ENCODE measurements around the gene NXPH3. TPM values are rescaled to one million over a fixed set of nuclear protein-coding genes. Genes with fewer than 3 reads are reported as not detected.

Gene NXPH3
- total RNA-seq, 1 experiment from 2014 or later, result not detected

GRCh38 chr17:49616601-49617131, 41.0 kb downstream of the NXPH3 start:
- Mint-ChIP-seq H3K4me1 (ENCODE audit: low read depth, unreplicated experiment) (no peaks in the 10 kb centered on the region), H3K27me3 (ENCODE audit: unreplicated experiment) (no peaks in the 10 kb centered on the region), H3K4me3 (ENCODE audit: low read depth, unreplicated experiment) (no peak overlapping the region), H3K9me3 (ENCODE audit: low read depth, unreplicated experiment) (no peaks in the 10 kb centered on the region), H3K27ac (ENCODE audit: unreplicated experiment) (no peak overlapping the region), H3K36me3 (ENCODE audit: insufficient read depth, unreplicated experiment) (peaks cover 13% of the 10 kb centered on the region)
- intact Hi-C loops (cut with micrococcal nuclease; ENCODE audit: unreplicated experiment), result no loop called here
- TF ChIP-seq CTCF (IDR thresholded peaks at IDR 0.05; ENCODE audit: unreplicated experiment), result no peak
- no TSS peak for BruUV-seq (replicated peaks)
- CTCF ChIA-PET, result interaction anchor here (0.5 kb wide), 1 partner anchor 18 kb away, joined by 3 read pairs; no protein-coding TSS in a partner anchor
- DNase-seq, result no peak

- no peak overlapping the region for H3K27ac Mint-ChIP-seq (ENCODE audit: unreplicated experiment)
- no peaks in the 10 kb centered on the region for H3K27me3 Mint-ChIP-seq (ENCODE audit: unreplicated experiment)
- H3K9me3 Mint-ChIP-seq (ENCODE audit: low read depth, unreplicated experiment), result no peaks in the 10 kb centered on the region
- intact Hi-C loops (cut with micrococcal nuclease; ENCODE audit: unreplicated experiment), result no loop called here
- H3K36me3 Mint-ChIP-seq (ENCODE audit: insufficient read depth, unreplicated experiment), result peaks cover 13% of the 10 kb centered on the region
- no peaks in the 10 kb centered on the region for H3K4me1 Mint-ChIP-seq (ENCODE audit: low read depth, unreplicated experiment)
- CTCF ChIA-PET, result interaction anchor here (0.6 to 0.7 kb wide), 2 partner anchors 9 to 17 kb away, joined by 3 to 4 read pairs; no protein-coding TSS in a partner anchor
- no TSS peak for BruUV-seq (replicated peaks)
- no peak overlapping the region for H3K4me3 Mint-ChIP-seq (ENCODE audit: low read depth, unreplicated experiment)
- no peak for TF ChIP-seq CTCF (IDR thresholded peaks at IDR 0.05; ENCODE audit: unreplicated experiment)
- no peak for DNase-seq
Measured at GRCh38 chr17:49618028-49618611, 42.4 kb downstream of the NXPH3 start.

- TF ChIP-seq CTCF (IDR thresholded peaks at IDR 0.05; ENCODE audit: unreplicated experiment), result no peak
- Mint-ChIP-seq H3K4me3 (ENCODE audit: low read depth, unreplicated experiment) (no peak overlapping the region), H3K4me1 (ENCODE audit: low read depth, unreplicated experiment) (no peaks in the 10 kb centered on the region), H3K36me3 (ENCODE audit: insufficient read depth, unreplicated experiment) (peaks cover 7% of the 10 kb centered on the region), H3K9me3 (ENCODE audit: low read depth, unreplicated experiment) (no peaks in the 10 kb centered on the region), H3K27ac (ENCODE audit: unreplicated experiment) (no peak overlapping the region), H3K27me3 (ENCODE audit: unreplicated experiment) (no peaks in the 10 kb centered on the region)
- BruUV-seq (replicated peaks), result TSS peak; percentile 4
- no peak for DNase-seq
- CTCF ChIA-PET, result no interaction called here
- intact Hi-C loops (cut with micrococcal nuclease; ENCODE audit: unreplicated experiment), result loop anchor here (10.0 kb wide), 1 partner anchor 53 kb away; the partner anchor contains the start of gene SPOP
Measured at GRCh38 chr17:49621420-49621819, 45.7 kb downstream of the NXPH3 start.

- intact Hi-C loops (cut with micrococcal nuclease; ENCODE audit: unreplicated experiment), result loop anchor here (10.0 kb wide), 1 partner anchor 53 kb away; the partner anchor contains the start of gene SPOP
- no TSS peak for BruUV-seq (replicated peaks)
- Mint-ChIP-seq H3K9me3 (ENCODE audit: low read depth, unreplicated experiment) (no peaks in the 10 kb centered on the region), H3K4me1 (ENCODE audit: low read depth, unreplicated experiment) (no peaks in the 10 kb centered on the region), H3K4me3 (ENCODE audit: low read depth, unreplicated experiment) (no peak overlapping the region), H3K27me3 (ENCODE audit: unreplicated experiment) (no peaks in the 10 kb centered on the region), H3K27ac (ENCODE audit: unreplicated experiment) (no peak overlapping the region), H3K36me3 (ENCODE audit: insufficient read depth, unreplicated experiment) (peaks cover 7% of the 10 kb centered on the region)
- no peak for DNase-seq
- CTCF ChIA-PET, result no interaction called here
- TF ChIP-seq CTCF (IDR thresholded peaks at IDR 0.05; ENCODE audit: unreplicated experiment), result no peak
Measured at GRCh38 chr17:49621946-49622529, 46.4 kb downstream of the NXPH3 start.

All from Calu3 (cell line).